OCI-LY1 (cell line): ENCODE measurements around the gene MUC12.
"Not testable (repeated sequence)": the region's sequence is repeated elsewhere in the genome, so short reads cannot be mapped to it uniquely, and the experiment has no call there.

Experiments
- H2AFZ ChIP-seq: fragments of 200-600 bp; sonication (generic), shearing (Covaris generic); 2 replicates; pipeline ENCODE4 v1.6.0; 2014; ENCODE audit warnings: antibody characterized with exemption, mild to moderate bottlenecking, low read length
- H3F3A ChIP-seq: fragments of 200-600 bp; sonication (generic), shearing (Covaris generic); 2 replicates; pipeline ENCODE4 v1.6.0; 2014; ENCODE audit warnings: mild to moderate bottlenecking, antibody characterized with exemption, low read length, moderate library complexity; ENCODE audit not compliant: insufficient read depth
- H3K27ac ChIP-seq: fragments of 200-600 bp; sonication (generic); 2 replicates; pipeline ENCODE4 v1.5.1; 2014; ENCODE audit warnings: low read length, mixed run types, mild to moderate bottlenecking, low read depth; ENCODE audit not compliant: poor library complexity, severe bottlenecking
- H3K27me3 ChIP-seq: fragments of 200-600 bp; sonication (generic); 2 replicates; pipeline ENCODE4 v1.6.0; 2014; ENCODE audit warnings: antibody characterized with exemption, mild to moderate bottlenecking, low read length, moderate library complexity; ENCODE audit not compliant: insufficient read depth
- H3K36me3 ChIP-seq: fragments of 200-600 bp; sonication (generic); 2 replicates; pipeline ENCODE4 v1.6.1; 2014; ENCODE audit warnings: mild to moderate bottlenecking, antibody characterized with exemption, low read length, moderate library complexity, mixed read lengths; ENCODE audit not compliant: insufficient read depth
- H3K4me1 ChIP-seq: fragments of 200-600 bp; sonication (generic); 2 replicates; pipeline ENCODE4 v1.5.1; 2014; ENCODE audit warnings: mild to moderate bottlenecking, low read length, moderate library complexity; ENCODE audit not compliant: insufficient read depth, severe bottlenecking
- H3K4me2 ChIP-seq: fragments of 200-600 bp; sonication (generic), shearing (Covaris generic); 2 replicates; pipeline ENCODE4 v1.6.1; 2014; ENCODE audit warnings: low read length
- H3K4me3 ChIP-seq: fragments of 200-600 bp; sonication (generic); 2 replicates; pipeline ENCODE4 v1.5.1; 2014; ENCODE audit warnings: low read length, low read depth, mild to moderate bottlenecking, mixed read lengths; ENCODE audit not compliant: poor library complexity, severe bottlenecking
- H3K79me2 ChIP-seq: fragments of 200-600 bp; shearing (Covaris generic); 2 replicates; pipeline ENCODE4 v1.6.1; 2016; ENCODE audit warnings: mixed run types, low read length, mixed read lengths; ENCODE audit not compliant: insufficient read depth
- H3K9ac ChIP-seq: fragments of 200-600 bp; sonication (generic), shearing (Covaris generic); 2 replicates; pipeline ENCODE4 v1.6.1; 2014; ENCODE audit warnings: mild to moderate bottlenecking, low read length, mixed read lengths
- H3K9me2 ChIP-seq: fragments of 200-600 bp; sonication (generic), shearing (Covaris generic); 2 replicates; pipeline ENCODE4 v1.6.1; 2014; ENCODE audit warnings: low read depth, mild to moderate bottlenecking, low read length, mixed read lengths
- H3K9me3 ChIP-seq: fragments of 200-600 bp; shearing (Covaris generic); 2 replicates; pipeline ENCODE4 v1.6.1; 2014; ENCODE audit warnings: low read length, mixed read lengths
- H4K20me1 ChIP-seq: fragments of 200-600 bp; sonication (generic), shearing (Covaris generic); 2 replicates; pipeline ENCODE4 v1.6.0; 2016; ENCODE audit warnings: mild to moderate bottlenecking, low read length; ENCODE audit not compliant: insufficient read depth
- EZH2 ChIP-seq: fragments of 200-600 bp; sonication (generic), shearing (Covaris generic); IDR thresholded peaks from 2 replicates; pipeline ENCODE4 v1.8.0; 2017; ENCODE audit warnings: borderline replicate concordance, mixed run types, mild to moderate bottlenecking, antibody characterized with exemption, low read length, moderate library complexity, mixed read lengths
- TF ChIP-seq, protein P1 (sequence below): fragments of 200-600 bp; sonication (generic), shearing (Covaris generic); IDR thresholded peaks from 2 replicates; pipeline ENCODE4 v1.5.1; 2017; ENCODE audit warnings: mild to moderate bottlenecking, antibody characterized with exemption, low read length, moderate library complexity, mixed read lengths

The MUC12 gene

GRCh38 chr7:100991631-100992030 is 22.3 kb downstream of the MUC12 start:
- Histone ChIP-seq H3K4me1 (no peaks in the 10 kb centered on the region), H3F3A (no peaks in the 10 kb centered on the region), H2AFZ (no peak overlapping the region), H4K20me1 (no peaks in the 10 kb centered on the region), H3K27me3 (no peaks in the 10 kb centered on the region; the same call in 1 of the 2 replicates), H3K9me3 (no peaks in the 10 kb centered on the region), H3K36me3 (no peaks in the 10 kb centered on the region; the same call in 1 of the 2 replicates), H3K4me3 (no peak overlapping the region), H3K4me2 (no peak overlapping the region), H3K9ac (no peak overlapping the region), H3K27ac (no peak overlapping the region), H3K9me2 (no peaks in the 10 kb centered on the region), H3K79me2 (no peaks in the 10 kb centered on the region)
- no peak for TF ChIP-seq EZH2
- TF ChIP-seq, protein P1, sequence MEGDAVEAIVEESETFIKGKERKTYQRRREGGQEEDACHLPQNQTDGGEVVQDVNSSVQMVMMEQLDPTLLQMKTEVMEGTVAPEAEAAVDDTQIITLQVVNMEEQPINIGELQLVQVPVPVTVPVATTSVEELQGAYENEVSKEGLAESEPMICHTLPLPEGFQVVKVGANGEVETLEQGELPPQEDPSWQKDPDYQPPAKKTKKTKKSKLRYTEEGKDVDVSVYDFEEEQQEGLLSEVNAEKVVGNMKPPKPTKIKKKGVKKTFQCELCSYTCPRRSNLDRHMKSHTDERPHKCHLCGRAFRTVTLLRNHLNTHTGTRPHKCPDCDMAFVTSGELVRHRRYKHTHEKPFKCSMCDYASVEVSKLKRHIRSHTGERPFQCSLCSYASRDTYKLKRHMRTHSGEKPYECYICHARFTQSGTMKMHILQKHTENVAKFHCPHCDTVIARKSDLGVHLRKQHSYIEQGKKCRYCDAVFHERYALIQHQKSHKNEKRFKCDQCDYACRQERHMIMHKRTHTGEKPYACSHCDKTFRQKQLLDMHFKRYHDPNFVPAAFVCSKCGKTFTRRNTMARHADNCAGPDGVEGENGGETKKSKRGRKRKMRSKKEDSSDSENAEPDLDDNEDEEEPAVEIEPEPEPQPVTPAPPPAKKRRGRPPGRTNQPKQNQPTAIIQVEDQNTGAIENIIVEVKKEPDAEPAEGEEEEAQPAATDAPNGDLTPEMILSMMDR = no peak

GRCh38 chr7:100992280-100992679 is 22.9 kb downstream of the MUC12 start:
- H3K4me3 ChIP-seq, H3K27ac ChIP-seq, H3K27me3 ChIP-seq, H3K9ac ChIP-seq, H3K4me2 ChIP-seq, H3F3A ChIP-seq, H3K79me2 ChIP-seq, H3K9me2 ChIP-seq, H3K9me3 ChIP-seq, H3K36me3 ChIP-seq, H3K4me1 ChIP-seq, H2AFZ ChIP-seq, H4K20me1 ChIP-seq: not testable (repeated sequence)

DNA sequence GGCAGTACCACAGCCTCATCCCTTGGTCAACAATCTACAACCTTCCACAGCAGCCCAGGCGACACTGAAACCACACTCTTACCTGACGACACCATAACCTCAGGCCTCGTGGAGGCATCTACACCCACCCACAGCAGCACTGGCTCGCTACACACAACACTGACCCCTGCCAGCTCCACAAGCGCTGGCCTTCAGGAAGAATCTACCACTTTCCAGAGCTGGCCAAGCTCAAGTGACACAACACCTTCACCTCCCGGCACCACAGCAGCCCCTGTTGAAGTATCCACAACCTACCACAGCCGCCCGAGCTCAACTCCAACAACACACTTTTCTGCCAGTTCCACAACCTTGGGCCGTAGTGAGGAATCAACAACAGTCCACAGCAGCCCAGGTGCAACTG is 25.3 kb downstream of the MUC12 start:
- H3K36me3 ChIP-seq, H3K4me3 ChIP-seq, H4K20me1 ChIP-seq, H3K4me2 ChIP-seq, H3K79me2 ChIP-seq, H3K27me3 ChIP-seq, H3K9me3 ChIP-seq, H3F3A ChIP-seq, H3K9ac ChIP-seq, H3K27ac ChIP-seq, H3K4me1 ChIP-seq, H3K9me2 ChIP-seq, H2AFZ ChIP-seq: not testable (repeated sequence)

DNA sequence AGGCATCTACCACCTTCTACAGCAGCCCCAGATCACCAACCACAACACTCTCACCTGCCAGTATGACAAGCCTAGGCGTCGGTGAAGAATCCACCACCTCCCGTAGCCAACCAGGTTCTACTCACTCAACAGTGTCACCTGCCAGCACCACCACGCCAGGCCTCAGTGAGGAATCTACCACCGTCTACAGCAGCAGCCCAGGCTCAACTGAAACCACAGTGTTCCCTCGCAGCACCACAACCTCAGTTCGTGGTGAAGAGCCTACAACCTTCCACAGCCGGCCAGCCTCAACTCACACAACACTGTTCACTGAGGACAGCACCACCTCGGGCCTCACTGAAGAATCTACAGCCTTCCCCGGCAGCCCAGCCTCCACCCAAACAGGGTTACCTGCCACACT is 29.2 kb downstream of the MUC12 start:
- not testable (repeated sequence) for H3F3A ChIP-seq, H3K9me3 ChIP-seq, H3K9ac ChIP-seq

DNA sequence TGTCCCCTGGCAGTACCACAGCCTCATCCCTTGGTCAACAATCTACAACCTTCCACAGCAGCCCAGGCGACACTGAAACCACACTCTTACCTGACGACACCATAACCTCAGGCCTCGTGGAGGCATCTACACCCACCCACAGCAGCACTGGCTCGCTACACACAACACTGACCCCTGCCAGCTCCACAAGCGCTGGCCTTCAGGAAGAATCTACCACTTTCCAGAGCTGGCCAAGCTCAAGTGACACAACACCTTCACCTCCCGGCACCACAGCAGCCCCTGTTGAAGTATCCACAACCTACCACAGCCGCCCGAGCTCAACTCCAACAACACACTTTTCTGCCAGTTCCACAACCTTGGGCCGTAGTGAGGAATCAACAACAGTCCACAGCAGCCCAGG is 30.0 kb downstream of the MUC12 start:
- not testable (repeated sequence) for H3K9me2 ChIP-seq, H3K9me3 ChIP-seq

More for the DNA sequence above, 29.2 kb downstream of the MUC12 start:
- H3K36me3 ChIP-seq, H2AFZ ChIP-seq, H3K79me2 ChIP-seq, H3K4me3 ChIP-seq, H4K20me1 ChIP-seq, H3K27me3 ChIP-seq, H3K9me2 ChIP-seq, H3K4me2 ChIP-seq, H3K4me1 ChIP-seq, H3K27ac ChIP-seq: not testable (repeated sequence)

GRCh38 chr7:101000025-101000424 is 30.7 kb downstream of the MUC12 start:
- H3K9me3 ChIP-seq, H3K27ac ChIP-seq, H3K4me3 ChIP-seq, H4K20me1 ChIP-seq, H3K4me1 ChIP-seq, H3K79me2 ChIP-seq, H3K4me2 ChIP-seq, H3K9ac ChIP-seq, H3K27me3 ChIP-seq, H3K36me3 ChIP-seq, H3F3A ChIP-seq, H2AFZ ChIP-seq, H3K9me2 ChIP-seq: not testable (repeated sequence)

More for the DNA sequence above, 30.0 kb downstream of the MUC12 start:
- not testable (repeated sequence) for H3K27me3 ChIP-seq, H3K79me2 ChIP-seq, H4K20me1 ChIP-seq, H3K4me2 ChIP-seq, H3K36me3 ChIP-seq, H2AFZ ChIP-seq, H3K27ac ChIP-seq, H3F3A ChIP-seq, H3K9ac ChIP-seq, H3K4me1 ChIP-seq, H3K4me3 ChIP-seq

DNA sequence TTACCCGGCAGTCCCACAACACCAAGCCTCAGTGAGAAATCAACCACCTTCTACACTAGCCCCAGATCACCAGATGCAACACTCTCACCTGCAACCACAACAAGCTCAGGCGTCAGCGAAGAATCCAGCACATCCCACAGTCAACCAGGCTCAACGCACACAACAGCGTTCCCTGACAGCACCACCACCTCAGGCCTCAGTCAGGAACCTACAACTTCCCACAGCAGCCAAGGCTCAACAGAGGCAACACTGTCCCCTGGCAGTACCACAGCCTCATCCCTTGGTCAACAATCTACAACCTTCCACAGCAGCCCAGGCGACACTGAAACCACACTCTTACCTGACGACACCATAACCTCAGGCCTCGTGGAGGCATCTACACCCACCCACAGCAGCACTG is 33.0 kb downstream of the MUC12 start:
- not testable (repeated sequence) for H3K27me3 ChIP-seq, H2AFZ ChIP-seq, H3K27ac ChIP-seq, H3K9ac ChIP-seq, H3F3A ChIP-seq, H3K4me2 ChIP-seq, H3K36me3 ChIP-seq, H3K4me3 ChIP-seq, H3K79me2 ChIP-seq, H3K9me2 ChIP-seq, H3K9me3 ChIP-seq, H3K4me1 ChIP-seq, H4K20me1 ChIP-seq
